Raji (cell line): ENCODE data around the gene CRELD1.
A peak's percentile ranks its signal among the peaks of the same experiment; 100 is the strongest.

Experiments
- POLR2A ChIP-seq: IDR thresholded peaks from 2 replicates; pipeline ENCODE4 v1.6.1; 2011; ENCODE audit warnings: low read depth, low read length, control low read depth; ENCODE audit not compliant: insufficient read depth

Gene CRELD1

GRCh38 chr3:9917820-9918219 lies 15.8 kb upstream of the CRELD1 start:
- no peak for TF ChIP-seq POLR2A

- TF ChIP-seq POLR2A: no peak
Measured at GRCh38 chr3:9918261-9919038, 15.2 kb upstream of the CRELD1 start.

DNA sequence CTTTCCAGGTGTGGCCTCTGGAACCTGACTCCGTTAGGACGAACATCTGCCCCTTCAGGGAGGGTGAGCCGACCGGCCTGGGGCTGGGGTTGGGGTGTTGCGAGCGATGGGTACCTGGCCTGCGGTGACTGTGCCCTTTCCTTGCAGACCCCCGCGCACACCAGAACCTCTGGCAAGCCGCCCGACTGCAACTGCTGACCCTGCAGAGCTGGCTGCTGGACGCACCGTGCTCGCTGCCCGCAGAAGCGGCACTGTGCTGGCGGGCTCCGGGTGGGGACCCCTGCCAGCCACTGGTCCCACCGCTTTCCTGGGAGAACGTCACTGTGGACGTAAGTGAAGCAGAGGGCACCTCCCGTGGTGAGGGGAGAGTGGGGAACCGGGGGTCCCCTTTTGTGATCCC lies 5.5 kb upstream of the CRELD1 start:
- no peak for TF ChIP-seq POLR2A

DNA sequence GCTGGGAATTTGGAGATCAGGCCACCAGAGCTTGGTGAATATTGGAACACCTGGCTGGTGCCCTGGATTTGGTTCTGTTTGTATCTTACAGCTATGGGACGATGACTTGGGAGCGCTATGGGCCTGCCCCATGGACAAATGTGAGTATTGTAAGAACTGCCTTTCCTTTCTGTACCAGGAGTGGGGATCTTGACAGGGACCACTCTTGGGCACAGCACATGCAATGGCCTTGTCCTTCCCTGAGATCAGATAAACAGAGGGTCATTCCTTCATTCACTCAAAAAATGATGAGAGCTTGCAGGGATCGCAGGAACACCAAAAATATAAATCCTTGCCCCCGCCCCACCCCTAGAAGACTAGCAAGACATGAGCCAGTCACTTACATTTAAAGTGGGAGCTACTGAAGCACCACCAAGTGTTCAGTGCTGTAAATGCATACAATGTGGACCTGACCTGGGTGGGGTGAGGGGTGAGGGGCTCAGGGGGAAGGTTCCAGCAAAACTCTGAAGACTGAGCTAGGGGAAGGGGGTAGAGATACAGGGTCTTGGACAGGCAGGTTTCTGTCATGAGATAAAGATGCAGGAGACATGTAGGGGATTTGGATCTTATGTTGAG lies 2.7 kb upstream of the CRELD1 start:
- TF ChIP-seq POLR2A: no peak

DNA sequence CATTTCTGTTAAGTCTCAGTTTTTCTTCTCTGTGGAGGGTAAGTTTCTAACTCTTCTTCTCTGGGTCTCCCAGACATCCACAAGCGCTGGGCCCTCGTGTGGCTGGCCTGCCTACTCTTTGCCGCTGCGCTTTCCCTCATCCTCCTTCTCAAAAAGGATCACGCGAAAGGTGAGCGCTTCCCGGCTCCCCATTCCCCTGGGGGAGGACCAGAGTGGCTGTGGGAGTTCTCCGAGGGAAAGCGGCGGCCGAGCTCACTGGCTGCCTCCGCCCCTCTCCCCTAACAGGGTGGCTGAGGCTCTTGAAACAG lies 1.1 kb upstream of the CRELD1 start:
- no peak for TF ChIP-seq POLR2A

DNA sequence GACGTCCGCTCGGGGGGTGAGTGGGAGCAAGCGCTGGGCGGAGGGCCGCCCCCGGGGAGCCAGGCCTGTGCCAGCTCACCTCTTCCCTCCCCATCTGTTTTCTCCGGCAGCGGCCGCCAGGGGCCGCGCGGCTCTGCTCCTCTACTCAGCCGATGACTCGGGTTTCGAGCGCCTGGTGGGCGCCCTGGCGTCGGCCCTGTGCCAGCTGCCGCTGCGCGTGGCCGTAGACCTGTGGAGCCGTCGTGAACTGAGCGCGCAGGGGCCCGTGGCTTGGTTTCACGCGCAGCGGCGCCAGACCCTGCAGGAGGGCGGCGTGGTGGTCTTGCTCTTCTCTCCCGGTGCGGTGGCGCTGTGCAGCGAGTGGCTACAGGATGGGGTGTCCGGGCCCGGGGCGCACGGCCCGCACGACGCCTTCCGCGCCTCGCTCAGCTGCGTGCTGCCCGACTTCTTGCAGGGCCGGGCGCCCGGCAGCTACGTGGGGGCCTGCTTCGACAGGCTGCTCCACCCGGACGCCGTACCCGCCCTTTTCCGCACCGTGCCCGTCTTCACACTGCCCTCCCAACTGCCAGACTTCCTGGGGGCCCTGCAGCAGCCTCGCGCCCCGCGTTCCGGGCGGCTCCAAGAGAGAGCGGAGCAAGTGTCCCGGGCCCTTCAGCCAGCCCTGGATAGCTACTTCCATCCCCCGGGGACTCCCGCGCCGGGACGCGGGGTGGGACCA lies 632 bp upstream of the CRELD1 start:
- TF ChIP-seq POLR2A: peak; percentile 43; the same call in 1 of the 2 replicates

- TF ChIP-seq POLR2A: no peak
Measured at GRCh38 chr3:9934235-9934621, 594 bp downstream of the CRELD1 start.

GRCh38 chr3:9934993-9935392 lies 1.4 kb downstream of the CRELD1 start:
- TF ChIP-seq POLR2A: no peak

GRCh38 chr3:9935966-9936510 lies 2.4 kb downstream of the CRELD1 start:
- no peak for TF ChIP-seq POLR2A

DNA sequence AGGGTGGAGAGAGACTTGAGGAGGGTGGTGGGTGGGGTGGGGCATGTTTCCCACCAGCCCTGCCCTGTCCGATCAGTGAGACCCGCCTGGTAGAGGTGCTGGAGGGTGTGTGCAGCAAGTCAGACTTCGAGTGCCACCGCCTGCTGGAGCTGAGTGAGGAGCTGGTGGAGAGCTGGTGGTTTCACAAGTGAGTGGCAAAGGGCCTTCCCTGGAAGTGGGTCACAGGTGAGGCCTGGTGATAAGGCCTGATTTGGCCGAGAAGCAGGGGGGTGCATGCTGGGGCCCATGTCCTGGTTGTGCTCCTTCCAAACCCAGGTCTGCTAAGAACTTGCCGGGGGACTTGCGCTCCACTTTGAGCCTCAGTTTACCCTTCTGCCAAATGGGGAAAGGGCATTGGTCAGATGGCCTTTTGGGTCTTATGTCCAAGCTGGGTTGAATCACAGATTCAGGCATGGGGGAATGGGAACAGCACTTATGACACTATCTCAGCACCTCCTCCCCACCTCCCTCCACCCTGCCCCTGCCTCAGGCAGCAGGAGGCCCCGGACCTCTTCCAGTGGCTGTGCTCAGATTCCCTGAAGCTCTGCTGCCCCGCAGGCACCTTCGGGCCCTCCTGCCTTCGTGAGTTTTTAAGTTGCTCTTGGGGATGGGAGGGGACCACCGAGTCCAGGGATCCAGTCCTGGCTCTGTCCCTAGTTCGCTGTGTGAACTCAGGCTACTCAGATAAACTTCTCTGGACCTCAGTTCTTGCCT lies 4.0 kb downstream of the CRELD1 start:
- TF ChIP-seq POLR2A: no peak

- no peak for TF ChIP-seq POLR2A
Measured at GRCh38 chr3:9938966-9939365, 5.3 kb downstream of the CRELD1 start.

- TF ChIP-seq POLR2A: no peak
Measured at GRCh38 chr3:9940746-9941145, 7.1 kb downstream of the CRELD1 start.

GRCh38 chr3:9942164-9942563 lies 8.5 kb downstream of the CRELD1 start:
- TF ChIP-seq POLR2A: no peak

GRCh38 chr3:9942934-9943690 lies 9.5 kb downstream of the CRELD1 start:
- 0 out of 2 replicates have a peak, but pooled peaks have one; percentile 2 for TF ChIP-seq POLR2A
